Glutamatergic neuron (in vitro differentiated cells): ENCODE results near the gene ZBTB12. TPM values are rescaled to one million over a fixed set of nuclear protein-coding genes. Genes with fewer than 3 reads are reported as not detected.

Experiments used
- DNase-seq: peaks from one replicate; pipeline ENCODE4 v3.0.0; 2022
- H3K27ac Mint-ChIP-seq: one replicate; pipeline ENCODE4 v1.8.0; 2020; ENCODE audit warnings: mild to moderate bottlenecking, mixed read lengths, inconsistent platforms; ENCODE audit not compliant: unreplicated experiment
- H3K27me3 Mint-ChIP-seq: one replicate; pipeline ENCODE4 v1.8.0; 2020; ENCODE audit warnings: mild to moderate bottlenecking, moderate library complexity, mixed read lengths, inconsistent platforms; ENCODE audit not compliant: unreplicated experiment
- H3K36me3 Mint-ChIP-seq: one replicate; pipeline ENCODE4 v1.8.0; 2020; ENCODE audit warnings: mild to moderate bottlenecking, mixed read lengths, inconsistent platforms; ENCODE audit not compliant: unreplicated experiment
- H3K4me1 Mint-ChIP-seq: one replicate; pipeline ENCODE4 v1.8.0; 2020; ENCODE audit warnings: mild to moderate bottlenecking, low read depth, mixed read lengths, inconsistent platforms; ENCODE audit not compliant: unreplicated experiment
- H3K4me3 Mint-ChIP-seq: one replicate; pipeline ENCODE4 v1.8.0; 2020; ENCODE audit warnings: mild to moderate bottlenecking, mixed read lengths, inconsistent platforms; ENCODE audit not compliant: unreplicated experiment
- H3K9me3 Mint-ChIP-seq: one replicate; pipeline ENCODE4 v1.8.0; 2020; ENCODE audit warnings: mild to moderate bottlenecking, moderate library complexity, mixed read lengths, inconsistent platforms; ENCODE audit not compliant: unreplicated experiment
- total RNA-seq: library from RNA; stranded (reverse); fragmentation: NEBNext Ultra II Directional; extraction: Animal tissue kit (Norgen Biotek cat#: 25700); gene quantifications from one replicate; pipeline ENCODE4 v1.2.1, GENCODE V29; 2021; ENCODE audit not compliant: unreplicated experiment
- TF ChIP-seq, protein P1 (sequence below): fragments of 200-600 bp; sonication (generic); IDR thresholded peaks from one replicate; pipeline ENCODE4 v1.5.0; 2021; ENCODE audit not compliant: partially characterized antibody, unreplicated experiment

Gene ZBTB12
- total RNA-seq, 1 donor from 2014 or later = 16.2 TPM

DNA sequence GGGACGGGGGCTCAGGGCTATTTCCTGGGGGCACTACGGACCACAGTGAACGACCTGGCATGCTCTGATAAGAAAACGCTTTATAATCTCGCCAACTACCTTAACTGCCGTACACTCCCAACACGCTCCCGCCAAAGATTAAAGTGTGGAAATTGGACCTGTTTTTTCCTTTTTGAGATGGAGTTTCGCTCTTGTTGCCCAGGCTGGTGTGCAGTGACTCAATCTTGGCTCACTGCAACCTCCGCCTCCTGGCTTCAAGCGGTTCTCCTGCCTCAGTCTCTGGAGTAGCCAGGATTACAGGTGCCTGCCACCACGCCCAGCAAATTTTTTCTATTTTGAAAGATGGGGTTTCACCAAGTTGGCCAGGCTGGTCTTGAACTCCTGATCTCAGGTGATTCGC, 22.7 kb downstream of the ZBTB12 start:
- DNase-seq = no peak
- Mint-ChIP-seq H3K27me3 (peaks cover 12% of the 10 kb centered on the region), H3K4me3 (no peak overlapping the region), H3K4me1 (peaks cover 12% of the 10 kb centered on the region), H3K27ac (no peak overlapping the region), H3K9me3 (peaks cover 9% of the 10 kb centered on the region), H3K36me3 (peaks cover 5% of the 10 kb centered on the region)
- TF ChIP-seq, protein P1, sequence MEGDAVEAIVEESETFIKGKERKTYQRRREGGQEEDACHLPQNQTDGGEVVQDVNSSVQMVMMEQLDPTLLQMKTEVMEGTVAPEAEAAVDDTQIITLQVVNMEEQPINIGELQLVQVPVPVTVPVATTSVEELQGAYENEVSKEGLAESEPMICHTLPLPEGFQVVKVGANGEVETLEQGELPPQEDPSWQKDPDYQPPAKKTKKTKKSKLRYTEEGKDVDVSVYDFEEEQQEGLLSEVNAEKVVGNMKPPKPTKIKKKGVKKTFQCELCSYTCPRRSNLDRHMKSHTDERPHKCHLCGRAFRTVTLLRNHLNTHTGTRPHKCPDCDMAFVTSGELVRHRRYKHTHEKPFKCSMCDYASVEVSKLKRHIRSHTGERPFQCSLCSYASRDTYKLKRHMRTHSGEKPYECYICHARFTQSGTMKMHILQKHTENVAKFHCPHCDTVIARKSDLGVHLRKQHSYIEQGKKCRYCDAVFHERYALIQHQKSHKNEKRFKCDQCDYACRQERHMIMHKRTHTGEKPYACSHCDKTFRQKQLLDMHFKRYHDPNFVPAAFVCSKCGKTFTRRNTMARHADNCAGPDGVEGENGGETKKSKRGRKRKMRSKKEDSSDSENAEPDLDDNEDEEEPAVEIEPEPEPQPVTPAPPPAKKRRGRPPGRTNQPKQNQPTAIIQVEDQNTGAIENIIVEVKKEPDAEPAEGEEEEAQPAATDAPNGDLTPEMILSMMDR = no peak

DNA sequence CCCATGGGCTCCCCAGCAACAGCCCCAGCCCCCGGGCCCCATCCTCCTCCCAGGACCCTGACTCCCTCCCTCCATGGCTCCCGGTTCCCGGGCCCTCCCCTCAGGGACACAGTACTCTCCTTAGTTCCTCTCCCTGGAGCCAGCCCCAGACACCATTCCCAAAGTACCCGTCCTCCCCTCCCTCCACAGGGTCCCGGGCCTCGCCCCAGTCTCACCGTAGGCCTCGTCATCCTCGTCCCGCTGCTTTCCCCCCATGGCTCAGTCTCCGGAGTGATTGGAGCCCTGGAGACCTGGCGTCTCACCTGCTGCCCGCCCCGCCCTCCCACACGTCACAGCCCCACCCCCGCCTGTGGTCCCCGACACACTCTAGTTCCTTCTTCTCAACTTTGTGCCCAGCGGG, 23.2 kb downstream of the ZBTB12 start, which contains the start of gene SLC44A4:
TSS of gene SLC44A4 (minus strand) at position 272 of the 400 bp plus-strand sequence. CDS start at position 255, 17 bp downstream.
- Mint-ChIP-seq H3K27ac (no peak within 1 kb of the TSS), H3K4me1 (peaks cover 12% of the 10 kb centered on the region), H3K9me3 (peaks cover 9% of the 10 kb centered on the region), H3K27me3 (peaks cover 12% of the 10 kb centered on the region), H3K36me3 (peaks cover 5% of the 10 kb centered on the region), H3K4me3 (no peak within 1 kb of the TSS)
- DNase-seq = no peak
- TF ChIP-seq, protein P1 = no peak

DNA sequence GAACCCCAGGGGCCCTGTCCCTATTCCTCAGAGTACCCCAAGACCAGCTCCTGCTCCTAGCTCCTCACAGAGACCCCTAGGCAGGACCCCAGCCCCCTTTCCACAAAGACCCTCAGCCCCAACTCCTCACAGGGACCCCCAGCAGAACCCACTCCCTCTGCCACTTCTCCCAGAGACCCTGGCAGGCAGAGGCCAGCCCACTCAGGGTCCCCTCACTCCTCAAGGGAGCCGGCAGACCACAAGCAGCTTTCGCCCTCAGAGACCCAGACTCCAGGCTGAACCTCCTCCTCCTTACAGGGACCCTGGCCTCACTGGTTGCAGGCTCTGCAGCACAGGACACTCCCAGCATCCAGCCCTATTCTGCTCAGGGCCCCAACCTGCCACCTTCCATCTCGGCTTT, 23.7 kb downstream of the ZBTB12 start:
- no peak for DNase-seq
- H3K27ac Mint-ChIP-seq = no peak overlapping the region
- H3K4me1 Mint-ChIP-seq = peaks cover 12% of the 10 kb centered on the region
- H3K36me3 Mint-ChIP-seq = peaks cover 5% of the 10 kb centered on the region
- peaks cover 12% of the 10 kb centered on the region for H3K27me3 Mint-ChIP-seq
- TF ChIP-seq, protein P1 = no peak
- peaks cover 9% of the 10 kb centered on the region for H3K9me3 Mint-ChIP-seq
- no peak overlapping the region for H3K4me3 Mint-ChIP-seq

DNA sequence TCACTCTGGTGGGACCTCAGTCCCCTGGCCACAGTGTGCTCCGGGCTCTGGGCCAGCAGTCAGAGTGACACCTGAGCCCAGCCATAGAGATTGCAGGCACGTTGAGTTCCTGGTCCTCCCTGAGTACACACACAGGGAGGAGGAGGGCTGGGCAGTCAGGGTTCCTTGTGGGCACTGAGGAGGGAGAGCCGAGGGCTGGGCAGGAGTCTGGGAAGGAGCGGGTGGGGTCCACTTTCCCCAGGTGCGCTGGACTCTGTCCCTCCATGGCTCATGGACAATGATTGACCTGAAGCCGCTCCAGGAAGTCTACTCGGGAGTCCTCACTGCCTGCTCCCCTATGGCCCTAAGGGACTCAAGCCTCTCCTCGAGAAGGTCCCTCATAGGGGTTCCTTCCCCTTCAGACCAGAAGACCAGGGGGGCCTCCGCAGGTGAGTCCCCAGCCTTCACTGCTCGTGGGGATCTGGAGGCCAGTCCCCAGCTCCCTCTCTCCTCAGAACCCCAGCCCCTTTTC, 24.2 kb downstream of the ZBTB12 start:
- Mint-ChIP-seq H3K27me3 (peaks cover 9% of the 10 kb centered on the region), H3K27ac (no peak overlapping the region)
- DNase-seq = no peak

DNA sequence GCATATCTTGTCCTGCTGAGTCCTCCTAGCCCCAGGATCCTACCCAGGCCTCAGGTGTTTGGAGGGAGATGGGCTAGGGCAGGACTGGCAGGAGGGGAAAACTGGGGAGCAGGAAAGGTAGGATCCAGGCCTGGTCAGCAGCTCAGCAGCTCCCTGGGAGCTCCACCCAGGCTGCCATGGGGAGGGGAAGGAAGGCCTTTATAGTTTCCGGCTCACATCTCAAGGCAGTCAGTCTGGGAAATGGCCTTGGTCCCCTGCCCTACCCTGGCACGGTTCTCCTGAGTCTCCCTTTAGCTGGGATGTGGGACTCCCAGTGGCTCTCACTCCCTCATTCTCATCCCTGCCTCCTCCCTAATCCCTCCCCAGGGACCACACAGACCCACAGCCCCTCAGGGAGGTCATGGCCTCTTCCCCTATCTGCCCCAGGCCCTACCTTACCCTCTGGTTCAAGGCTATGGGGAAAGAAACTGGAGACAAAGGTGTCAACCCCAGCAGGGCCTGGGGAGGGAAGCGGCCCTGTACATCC, 24.7 kb downstream of the ZBTB12 start:
- Mint-ChIP-seq H3K4me1 (peaks cover 8% of the 10 kb centered on the region), H3K4me3 (no peak overlapping the region), H3K9me3 (peaks cover 6% of the 10 kb centered on the region), H3K27ac (no peak overlapping the region), H3K27me3 (peaks cover 5% of the 10 kb centered on the region), H3K36me3 (peaks cover 5% of the 10 kb centered on the region)
- TF ChIP-seq, protein P1 = no peak
- no peak for DNase-seq

More for the DNA sequence above, 24.2 kb downstream of the ZBTB12 start:
- TF ChIP-seq, protein P1 = no peak
- Mint-ChIP-seq H3K4me1 (peaks cover 12% of the 10 kb centered on the region), H3K36me3 (peaks cover 5% of the 10 kb centered on the region), H3K4me3 (no peak overlapping the region), H3K9me3 (peaks cover 9% of the 10 kb centered on the region)
